NOMO-1 treated with DMSO at 0.1 percent for 48 hours (cell line): ENCODE measurements around the gene CLDN7.

ENCODE experiments used
- DNase-seq: peaks from one replicate; lab custom pipeline; 2025; ENCODE audit not compliant: unreplicated experiment; lab: John Stamatoyannopoulos, UW

Gene CLDN7

DNA sequence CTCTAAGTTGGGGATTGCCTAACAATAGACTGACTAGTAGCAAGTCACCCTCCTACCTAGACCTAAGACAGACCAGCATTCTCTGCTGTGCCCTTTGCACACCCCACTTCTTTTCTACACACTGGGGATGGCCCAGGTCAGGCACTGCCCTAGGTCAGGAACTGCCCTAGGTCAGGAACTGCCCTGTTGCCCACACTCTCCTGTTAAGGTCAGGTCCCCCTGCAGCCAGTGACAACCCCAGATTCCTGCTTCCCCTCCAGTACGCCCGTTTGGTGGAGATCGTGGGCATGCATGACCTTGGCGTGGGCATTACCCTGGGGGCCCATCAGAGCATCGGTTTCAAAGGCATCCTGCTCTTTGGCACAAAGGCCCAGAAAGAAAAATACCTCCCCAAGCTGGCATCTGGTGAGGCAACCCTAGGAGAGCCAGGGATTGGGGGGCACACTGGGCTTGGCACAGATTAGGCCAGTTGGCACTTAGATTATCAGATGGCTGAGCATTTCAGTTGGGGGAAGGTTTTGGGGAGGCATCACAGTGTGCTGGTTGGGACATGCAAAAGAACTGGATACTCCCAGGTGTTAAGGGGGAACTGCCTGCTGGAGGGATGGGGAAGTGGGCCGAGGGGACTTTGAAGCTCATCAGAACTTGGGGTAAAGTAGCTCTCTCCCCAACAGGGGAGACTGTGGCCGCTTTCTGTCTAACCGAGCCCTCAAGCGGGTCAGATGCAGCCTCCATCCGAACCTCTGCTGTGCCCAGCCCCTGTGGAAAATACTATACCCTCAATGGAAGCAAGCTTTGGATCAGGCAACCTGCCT lies 40.8 kb downstream of the CLDN7 start:
- no peak for DNase-seq

- DNase-seq = peak; percentile 66
Observed at GRCh38 chr17:7220593-7221277, 41.5 kb downstream of the CLDN7 start.

DNA sequence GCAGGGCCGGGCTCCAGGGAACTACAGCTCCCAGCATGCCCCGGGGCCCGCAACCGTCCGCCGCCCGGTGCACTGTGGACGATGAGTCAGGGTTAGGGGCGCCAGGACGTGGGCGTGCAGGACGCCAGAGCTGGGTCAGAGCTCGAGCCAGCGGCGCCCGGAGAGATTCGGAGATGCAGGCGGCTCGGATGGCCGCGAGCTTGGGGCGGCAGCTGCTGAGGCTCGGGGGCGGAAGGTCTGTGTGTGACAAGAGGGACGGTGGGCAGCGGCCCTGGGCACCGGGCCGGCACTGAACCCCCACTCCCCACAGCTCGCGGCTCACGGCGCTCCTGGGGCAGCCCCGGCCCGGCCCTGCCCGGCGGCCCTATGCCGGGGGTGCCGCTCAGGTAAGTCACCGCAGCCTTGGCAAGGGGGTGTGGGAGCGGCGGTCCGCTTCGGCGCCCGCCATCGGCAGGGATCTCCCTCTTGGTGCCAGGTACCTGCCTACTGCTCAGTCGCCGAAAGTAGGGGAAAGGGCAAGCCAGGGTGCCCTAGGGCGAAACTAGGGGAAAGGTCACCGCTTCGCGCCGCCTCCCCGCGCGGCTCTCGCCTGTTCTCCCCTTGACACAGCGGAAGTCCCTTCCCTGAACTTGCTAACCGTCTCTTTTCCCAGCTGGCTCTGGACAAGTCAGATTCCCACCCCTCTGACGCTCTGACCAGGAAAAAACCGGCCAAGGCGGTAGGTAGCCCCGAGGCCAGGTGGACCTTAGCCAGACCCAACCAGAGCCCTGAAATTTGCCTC lies 42.3 kb downstream of the CLDN7 start, which contains the start of the genes ACADVL and DLG4:
TSS of gene ACADVL (plus strand) at position 127 of the 781 bp plus-strand sequence. CDS start at position 174, 47 bp downstream.
TSS of gene DLG4 (minus strand) at position 25 of the 781 bp plus-strand sequence.
- DNase-seq = peak; percentile 78

DNA sequence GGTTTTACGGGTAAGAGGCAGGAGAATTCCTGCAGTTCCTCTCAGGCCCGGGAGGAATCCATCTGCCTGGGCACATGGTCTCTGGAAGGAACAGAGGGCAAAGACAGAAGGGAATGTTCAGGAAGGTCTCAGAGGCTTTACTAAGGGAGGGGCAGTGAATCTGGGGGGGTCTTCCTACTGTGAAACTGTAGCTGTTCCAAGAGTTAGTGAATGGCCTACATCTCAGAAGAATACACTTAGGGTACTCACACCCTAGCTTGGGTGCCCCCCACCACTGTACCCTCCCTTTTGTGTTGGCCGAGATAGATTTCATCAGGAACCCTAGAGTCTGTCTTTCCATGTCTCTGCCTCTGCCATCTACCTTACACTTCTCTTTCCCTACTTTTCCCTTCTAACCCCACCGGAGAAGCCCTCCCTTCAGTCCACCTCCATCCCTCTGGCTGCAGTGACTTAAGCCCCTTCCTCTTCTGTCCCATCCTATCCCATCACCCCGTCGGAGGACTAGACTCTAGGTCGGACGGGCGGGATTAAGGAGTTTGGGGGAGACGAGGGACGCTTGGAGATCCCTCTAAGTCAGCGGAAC lies 43.0 kb downstream of the CLDN7 start:
- no peak for DNase-seq

- DNase-seq = no peak
Observed at GRCh38 chr17:7218758-7219157, 43.5 kb downstream of the CLDN7 start.

DNA sequence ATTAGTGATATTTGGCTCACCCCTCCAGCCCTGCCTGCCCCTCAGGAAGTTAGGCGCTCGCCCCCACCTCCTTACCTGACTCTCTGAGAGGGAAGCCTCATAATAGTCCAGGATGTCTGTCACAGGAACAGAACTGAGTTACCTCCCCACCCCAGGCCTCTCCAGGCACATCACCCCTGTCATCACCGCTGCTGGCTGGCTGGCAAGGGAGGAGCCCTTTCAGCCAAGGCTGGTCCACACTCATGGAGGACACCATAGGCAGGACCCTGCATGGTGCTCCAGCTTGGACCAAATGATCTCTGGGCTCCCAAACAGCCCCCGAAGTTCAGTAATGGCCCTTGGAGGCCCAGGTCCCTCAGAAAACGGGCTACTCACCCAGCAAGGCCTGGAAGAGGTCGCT lies 44.1 kb downstream of the CLDN7 start:
- no peak for DNase-seq

- DNase-seq = peak; percentile 68
Observed at GRCh38 chr17:7217113-7217987, 44.9 kb downstream of the CLDN7 start.

GRCh38 chr17:7216242-7217112 lies 45.8 kb downstream of the CLDN7 start:
- DNase-seq = no peak

DNA sequence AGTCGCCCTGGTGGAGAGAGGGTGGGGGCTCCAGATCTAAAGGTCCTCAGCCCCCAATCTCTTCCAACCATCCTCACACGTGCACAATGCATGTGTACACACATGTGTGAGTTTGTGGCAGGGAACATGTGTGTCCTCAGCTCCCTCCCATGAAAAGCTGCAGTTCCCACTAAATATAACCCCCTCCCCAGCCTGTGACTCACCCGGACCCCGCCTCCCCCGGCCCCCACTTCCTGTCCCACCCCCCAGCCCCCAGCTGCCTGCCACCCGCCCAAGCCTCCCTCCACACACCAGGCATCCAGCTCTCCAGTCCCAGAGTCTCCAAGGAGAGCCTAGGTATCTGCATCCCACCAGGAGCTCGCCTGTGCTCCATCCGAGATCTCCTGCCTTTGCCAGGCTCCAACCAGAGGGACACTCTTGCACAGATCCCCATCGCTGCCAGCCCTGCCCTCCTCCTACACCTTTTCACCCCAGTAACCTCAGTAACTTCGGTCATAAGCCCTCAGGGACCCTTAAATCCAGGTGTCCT lies 46.6 kb downstream of the CLDN7 start:
- DNase-seq = no peak

- no peak for DNase-seq
Observed at GRCh38 chr17:7215136-7215638, 47.1 kb downstream of the CLDN7 start.

DNA sequence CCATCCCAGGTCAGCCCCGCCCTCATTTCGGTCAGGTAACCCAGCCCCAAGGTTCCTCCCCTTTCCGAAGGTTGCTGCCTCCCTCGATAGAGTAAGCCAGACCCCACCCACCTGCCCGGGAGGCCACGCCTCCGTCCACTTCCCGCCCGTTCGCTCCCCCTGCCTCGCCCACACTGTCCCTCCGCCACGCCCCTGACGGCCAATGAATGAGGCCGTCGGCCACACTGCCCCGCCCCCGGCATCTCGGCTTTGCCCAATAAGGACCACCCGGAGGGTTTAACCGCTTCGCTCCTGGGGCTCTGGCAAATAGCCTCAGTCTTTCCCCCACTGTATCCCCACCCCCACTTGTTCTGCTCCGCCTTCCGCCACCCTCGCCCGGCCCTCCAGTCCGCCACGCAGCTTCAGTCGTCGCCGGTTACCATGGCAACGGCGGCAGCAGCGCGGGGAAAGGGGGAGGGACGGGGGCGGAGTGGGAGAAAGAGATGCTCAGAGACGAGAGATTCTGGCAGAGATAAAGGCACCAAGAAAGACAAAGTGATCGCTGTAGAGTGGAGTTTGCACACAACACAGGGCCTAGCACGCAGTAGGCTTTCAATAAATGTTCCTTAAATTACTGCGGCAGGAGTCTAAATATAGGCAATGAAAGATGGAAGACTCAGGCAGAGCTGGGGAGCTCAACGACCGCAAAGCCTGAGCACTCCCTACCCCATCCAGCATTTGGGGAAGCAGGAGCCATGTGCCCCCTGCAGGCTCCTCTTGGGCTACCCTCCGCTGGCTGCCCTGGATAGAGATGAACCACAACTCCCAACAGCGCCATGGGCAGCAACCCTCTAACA lies 47.8 kb downstream of the CLDN7 start:
- peak; percentile 97 for DNase-seq

DNA sequence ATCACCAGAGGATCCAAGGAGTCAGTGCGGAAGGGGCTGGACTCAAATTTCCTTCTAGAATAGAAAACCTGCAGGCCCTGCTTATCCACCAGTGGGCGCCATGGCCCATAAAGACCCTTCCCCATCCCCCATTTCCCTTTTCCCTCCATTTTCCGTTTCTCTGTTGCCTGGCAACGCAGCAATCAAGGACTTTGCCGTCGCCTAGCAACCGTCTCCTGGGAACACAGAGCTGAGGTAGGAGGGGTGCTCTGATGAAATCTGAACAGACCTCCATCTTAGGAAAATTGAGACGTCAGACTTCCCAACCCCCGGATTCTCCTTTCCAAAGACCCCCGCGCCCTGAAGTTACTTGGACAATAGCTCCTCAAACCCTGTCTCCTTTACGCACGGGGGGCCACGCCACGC lies 48.4 kb downstream of the CLDN7 start:
- DNase-seq = peak; percentile 71

- no peak for DNase-seq
Observed at GRCh38 chr17:7211491-7212273, 50.6 kb downstream of the CLDN7 start.
